Glutamatergic neuron (in vitro differentiated cells): ENCODE measurements around the gene KCTD13. TPM values are rescaled to one million over a fixed set of nuclear protein-coding genes. Genes with fewer than 3 reads are reported as not detected.
A peak's percentile ranks its signal among the peaks of the same experiment; 100 is the strongest.

ENCODE experiments used
- DNase-seq: peaks from one replicate; pipeline ENCODE4 v3.0.0; 2022
- H3K27ac Mint-ChIP-seq: one replicate; pipeline ENCODE4 v1.8.0; 2020; ENCODE audit warnings: mild to moderate bottlenecking, mixed read lengths, inconsistent platforms; ENCODE audit not compliant: unreplicated experiment
- H3K27me3 Mint-ChIP-seq: one replicate; pipeline ENCODE4 v1.8.0; 2020; ENCODE audit warnings: mild to moderate bottlenecking, moderate library complexity, mixed read lengths, inconsistent platforms; ENCODE audit not compliant: unreplicated experiment
- H3K36me3 Mint-ChIP-seq: one replicate; pipeline ENCODE4 v1.8.0; 2020; ENCODE audit warnings: mild to moderate bottlenecking, mixed read lengths, inconsistent platforms; ENCODE audit not compliant: unreplicated experiment
- H3K4me1 Mint-ChIP-seq: one replicate; pipeline ENCODE4 v1.8.0; 2020; ENCODE audit warnings: mild to moderate bottlenecking, low read depth, mixed read lengths, inconsistent platforms; ENCODE audit not compliant: unreplicated experiment
- H3K4me3 Mint-ChIP-seq: one replicate; pipeline ENCODE4 v1.8.0; 2020; ENCODE audit warnings: mild to moderate bottlenecking, mixed read lengths, inconsistent platforms; ENCODE audit not compliant: unreplicated experiment
- H3K9me3 Mint-ChIP-seq: one replicate; pipeline ENCODE4 v1.8.0; 2020; ENCODE audit warnings: mild to moderate bottlenecking, moderate library complexity, mixed read lengths, inconsistent platforms; ENCODE audit not compliant: unreplicated experiment
- long read RNA-seq: library from polyadenylated mRNA; unstranded; transcript quantifications from one replicate; pipeline ENCODE4 v2.0.0, GENCODE V29; 2020; ENCODE audit not compliant: unreplicated experiment
- total RNA-seq: library from RNA; stranded (reverse); fragmentation: NEBNext Ultra II Directional; extraction: Animal tissue kit (Norgen Biotek cat#: 25700); gene quantifications from one replicate; pipeline ENCODE4 v1.2.1, GENCODE V29; 2021; ENCODE audit not compliant: unreplicated experiment
- TF ChIP-seq, protein P1 (sequence below): fragments of 200-600 bp; sonication (generic); IDR thresholded peaks from one replicate; pipeline ENCODE4 v1.5.0; 2021; ENCODE audit not compliant: partially characterized antibody, unreplicated experiment

The KCTD13 gene, protein sequence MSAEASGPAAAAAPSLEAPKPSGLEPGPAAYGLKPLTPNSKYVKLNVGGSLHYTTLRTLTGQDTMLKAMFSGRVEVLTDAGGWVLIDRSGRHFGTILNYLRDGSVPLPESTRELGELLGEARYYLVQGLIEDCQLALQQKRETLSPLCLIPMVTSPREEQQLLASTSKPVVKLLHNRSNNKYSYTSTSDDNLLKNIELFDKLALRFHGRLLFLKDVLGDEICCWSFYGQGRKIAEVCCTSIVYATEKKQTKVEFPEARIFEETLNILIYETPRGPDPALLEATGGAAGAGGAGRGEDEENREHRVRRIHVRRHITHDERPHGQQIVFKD
- 18.4 TPM for total RNA-seq
- long read RNA-seq, full-length matches to known transcripts = 11 of 15 reads
- long read RNA-seq, partial matches to known transcripts = 0 of 15 reads
- long read RNA-seq, other reads (novel, unspliced or antisense) = 4 of 15 reads

DNA sequence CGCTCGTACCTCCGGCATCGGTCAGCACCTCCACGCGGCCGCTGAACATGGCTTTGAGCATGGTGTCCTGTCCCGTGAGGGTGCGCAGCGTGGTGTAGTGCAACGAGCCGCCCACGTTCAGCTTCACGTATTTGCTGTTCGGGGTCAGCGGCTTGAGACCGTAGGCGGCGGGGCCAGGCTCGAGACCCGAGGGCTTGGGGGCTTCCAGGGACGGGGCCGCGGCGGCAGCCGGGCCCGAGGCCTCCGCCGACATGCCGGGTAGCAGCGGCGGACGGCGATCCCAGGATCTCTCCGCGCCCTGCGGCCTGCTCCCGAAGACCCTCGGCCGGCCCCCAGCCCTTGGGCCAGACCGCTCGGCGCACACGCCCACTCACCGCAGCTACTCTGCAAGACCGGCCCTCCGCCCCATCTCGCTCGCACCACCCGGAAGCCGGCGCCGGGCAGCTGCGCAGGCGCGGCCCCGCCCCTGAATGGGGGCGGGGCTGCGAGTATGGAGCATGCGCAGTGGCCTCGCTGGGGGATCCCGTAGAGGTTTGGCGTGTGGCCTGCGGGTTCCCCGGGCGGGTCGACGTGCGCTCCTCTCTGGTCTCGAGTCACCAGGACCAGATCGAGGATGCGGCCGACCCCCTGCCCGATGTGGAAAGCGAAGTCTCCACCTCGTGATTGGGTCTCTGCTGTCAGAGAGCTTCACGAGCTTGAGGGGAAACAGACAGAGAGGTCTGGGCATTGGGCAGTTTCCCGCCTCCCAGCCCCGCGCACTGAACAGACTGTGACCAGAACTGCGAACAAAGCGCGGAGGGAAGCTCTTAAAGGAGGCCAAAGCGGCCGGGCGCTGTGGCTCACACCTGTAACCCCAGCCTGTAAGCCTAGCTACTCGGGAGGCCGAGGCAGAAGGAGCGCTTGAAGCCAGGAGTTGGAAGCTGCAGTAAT, at the start of gene KCTD13:
TSS of gene KCTD13 (minus strand) at position 446 of the 930 bp plus-strand sequence. CDS start at position 253, 193 bp downstream.
- TF ChIP-seq, protein P1, sequence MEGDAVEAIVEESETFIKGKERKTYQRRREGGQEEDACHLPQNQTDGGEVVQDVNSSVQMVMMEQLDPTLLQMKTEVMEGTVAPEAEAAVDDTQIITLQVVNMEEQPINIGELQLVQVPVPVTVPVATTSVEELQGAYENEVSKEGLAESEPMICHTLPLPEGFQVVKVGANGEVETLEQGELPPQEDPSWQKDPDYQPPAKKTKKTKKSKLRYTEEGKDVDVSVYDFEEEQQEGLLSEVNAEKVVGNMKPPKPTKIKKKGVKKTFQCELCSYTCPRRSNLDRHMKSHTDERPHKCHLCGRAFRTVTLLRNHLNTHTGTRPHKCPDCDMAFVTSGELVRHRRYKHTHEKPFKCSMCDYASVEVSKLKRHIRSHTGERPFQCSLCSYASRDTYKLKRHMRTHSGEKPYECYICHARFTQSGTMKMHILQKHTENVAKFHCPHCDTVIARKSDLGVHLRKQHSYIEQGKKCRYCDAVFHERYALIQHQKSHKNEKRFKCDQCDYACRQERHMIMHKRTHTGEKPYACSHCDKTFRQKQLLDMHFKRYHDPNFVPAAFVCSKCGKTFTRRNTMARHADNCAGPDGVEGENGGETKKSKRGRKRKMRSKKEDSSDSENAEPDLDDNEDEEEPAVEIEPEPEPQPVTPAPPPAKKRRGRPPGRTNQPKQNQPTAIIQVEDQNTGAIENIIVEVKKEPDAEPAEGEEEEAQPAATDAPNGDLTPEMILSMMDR = no peak
- DNase-seq = peak; percentile 91
- Mint-ChIP-seq H3K4me1 (peaks cover 18% of the 10 kb centered on the region), H3K9me3 (peaks cover 10% of the 10 kb centered on the region), H3K4me3 (peak within 1 kb of the TSS; percentile 93), H3K36me3 (no peaks in the 10 kb centered on the region), H3K27me3 (peaks cover 8% of the 10 kb centered on the region), H3K27ac (peak within 1 kb of the TSS; percentile 93)

DNA sequence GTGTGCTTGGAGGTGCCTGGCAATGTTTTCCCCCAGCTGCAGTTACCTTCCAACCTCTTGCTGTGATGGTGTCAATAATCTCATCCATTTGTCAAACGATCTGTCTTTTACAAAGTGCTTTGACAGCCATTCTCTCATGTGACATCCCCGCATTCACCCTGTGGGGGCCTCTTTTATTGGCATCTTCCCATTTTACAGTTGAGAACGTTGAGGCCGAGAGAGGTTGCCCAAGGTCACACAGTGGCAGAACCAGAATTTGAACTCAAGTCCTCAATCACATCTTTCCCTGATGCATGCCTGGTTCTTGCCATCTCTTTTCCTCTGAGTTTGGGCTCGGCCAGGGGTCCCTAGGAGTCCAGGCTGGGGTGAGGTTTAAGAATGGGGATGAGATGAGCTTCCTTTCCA, 49.1 kb upstream of the KCTD13 start:
- no peaks in the 10 kb centered on the region for H3K36me3 Mint-ChIP-seq
- peaks cover 25% of the 10 kb centered on the region for H3K4me1 Mint-ChIP-seq
- peak overlapping the region; percentile 83 for H3K27ac Mint-ChIP-seq
- TF ChIP-seq, protein P1 = no peak
- DNase-seq = no peak
- peaks cover 7% of the 10 kb centered on the region for H3K27me3 Mint-ChIP-seq
- peaks cover 18% of the 10 kb centered on the region for H3K9me3 Mint-ChIP-seq
- peak overlapping the region; percentile 94 for H3K4me3 Mint-ChIP-seq

DNA sequence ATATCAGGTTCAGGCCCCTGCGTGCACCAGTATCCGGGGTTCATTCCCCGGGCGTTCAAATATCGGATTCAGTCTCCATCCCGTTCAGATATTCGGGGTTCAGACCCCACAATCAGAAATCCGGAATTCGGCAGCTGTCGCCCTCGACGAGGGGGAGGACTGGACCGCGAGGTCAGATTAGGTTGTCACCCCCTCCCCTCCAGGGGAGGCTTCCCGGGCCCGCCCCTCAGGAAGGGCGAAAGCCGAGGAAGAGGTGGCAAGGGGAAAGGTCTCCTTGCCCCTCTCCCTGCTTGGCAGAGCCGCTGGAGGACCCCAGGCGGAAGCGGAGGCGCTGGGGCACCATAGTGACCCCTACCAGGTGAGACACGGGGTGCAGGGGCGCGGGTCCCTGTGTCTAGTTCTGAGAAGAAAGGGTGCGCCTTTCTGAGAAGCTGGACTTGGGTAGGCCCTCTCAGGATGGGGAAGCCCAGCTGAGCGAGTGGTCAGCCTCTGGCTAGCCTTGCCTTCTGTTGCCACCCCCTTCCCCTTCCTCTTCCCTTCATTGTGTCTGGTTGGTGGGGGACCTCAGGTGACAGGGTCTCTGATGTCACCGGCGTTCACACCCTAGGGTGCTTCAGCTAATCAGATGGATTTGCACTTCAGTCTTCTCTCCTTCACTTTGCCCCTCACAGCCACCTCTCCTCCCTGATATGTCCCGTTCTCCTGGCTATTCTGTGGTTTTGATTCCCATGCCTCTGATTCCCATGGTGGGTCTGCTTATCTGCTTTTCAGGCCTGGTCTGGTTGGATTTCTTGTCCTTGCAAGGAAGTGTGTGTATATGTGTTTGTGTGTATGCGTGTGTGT, 48.5 kb upstream of the KCTD13 start:
- peaks cover 7% of the 10 kb centered on the region for H3K27me3 Mint-ChIP-seq
- H3K9me3 Mint-ChIP-seq = peaks cover 17% of the 10 kb centered on the region
- TF ChIP-seq, protein P1 = no peak
- peaks cover 25% of the 10 kb centered on the region for H3K4me1 Mint-ChIP-seq
- DNase-seq = peak; percentile 27
- H3K4me3 Mint-ChIP-seq = peak overlapping the region; percentile 94
- peaks cover 3% of the 10 kb centered on the region for H3K36me3 Mint-ChIP-seq
- peak overlapping the region; percentile 83 for H3K27ac Mint-ChIP-seq

DNA sequence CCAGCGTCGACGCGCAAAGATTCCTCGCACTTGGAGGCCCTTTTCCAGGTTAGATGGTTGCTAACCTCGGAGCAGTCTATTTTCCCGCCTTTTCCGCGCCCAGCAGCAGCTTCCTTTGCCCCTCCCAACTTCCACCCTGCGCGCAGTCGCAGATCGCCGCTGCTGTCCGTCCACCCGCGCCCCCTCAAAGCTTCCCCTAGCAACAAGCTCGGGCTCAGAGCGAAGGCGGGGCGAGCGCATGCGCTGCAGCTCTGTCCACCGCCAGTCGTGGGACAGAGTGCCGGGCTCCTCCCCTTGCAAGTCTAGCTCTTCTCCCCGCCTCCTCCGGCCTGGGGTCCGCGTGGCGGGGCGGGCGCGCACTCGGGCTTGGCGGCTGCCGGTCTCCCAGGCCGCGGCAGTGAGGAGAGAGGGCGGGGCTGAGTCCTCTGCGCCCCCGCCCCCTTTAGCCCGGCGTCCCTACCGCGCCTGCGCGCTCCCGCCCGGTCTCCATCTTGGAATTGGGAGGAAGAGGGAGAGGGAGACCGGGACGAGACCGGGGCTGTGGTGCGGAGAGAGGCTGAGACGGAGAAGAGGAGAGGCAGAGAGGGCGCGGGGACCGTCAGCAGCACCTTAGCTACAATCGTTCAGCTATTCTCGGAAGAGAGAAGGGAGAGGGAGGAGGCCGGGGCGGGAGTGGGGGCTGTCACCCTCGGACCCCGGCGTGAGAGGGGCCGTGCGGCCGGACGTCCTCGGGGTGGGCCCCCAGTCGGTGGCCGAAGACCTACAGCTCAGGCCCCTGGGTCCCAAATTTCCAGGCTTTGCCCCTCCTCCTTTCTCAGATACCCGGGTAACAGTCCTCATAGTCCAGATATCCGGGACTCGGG, 47.6 kb upstream of the KCTD13 start, which contains the start of gene TAOK2:
TSS of gene TAOK2 (plus strand) at position 485 of the 863 bp plus-strand sequence. CDS start 3,905 bp downstream, outside the sequence.
- DNase-seq = peak; percentile 99
- H3K27ac Mint-ChIP-seq = peak within 1 kb of the TSS; percentile 83
- H3K27me3 Mint-ChIP-seq = peaks cover 8% of the 10 kb centered on the region
- TF ChIP-seq, protein P1 = no peak
- H3K4me3 Mint-ChIP-seq = peak within 1 kb of the TSS; percentile 94
- H3K9me3 Mint-ChIP-seq = peaks cover 17% of the 10 kb centered on the region
- peaks cover 26% of the 10 kb centered on the region for H3K4me1 Mint-ChIP-seq
- peaks cover 4% of the 10 kb centered on the region for H3K36me3 Mint-ChIP-seq
